ENCODE results near the gene TPM3. TPM values are rescaled to one million over a fixed set of nuclear protein-coding genes. Genes with fewer than 3 reads are reported as not detected.
A peak's percentile ranks its signal among the peaks of the same experiment; 100 is the strongest.

Gene TPM3
- total RNA-seq, 1 experiment from 2014 or later, result 545 TPM

DNA sequence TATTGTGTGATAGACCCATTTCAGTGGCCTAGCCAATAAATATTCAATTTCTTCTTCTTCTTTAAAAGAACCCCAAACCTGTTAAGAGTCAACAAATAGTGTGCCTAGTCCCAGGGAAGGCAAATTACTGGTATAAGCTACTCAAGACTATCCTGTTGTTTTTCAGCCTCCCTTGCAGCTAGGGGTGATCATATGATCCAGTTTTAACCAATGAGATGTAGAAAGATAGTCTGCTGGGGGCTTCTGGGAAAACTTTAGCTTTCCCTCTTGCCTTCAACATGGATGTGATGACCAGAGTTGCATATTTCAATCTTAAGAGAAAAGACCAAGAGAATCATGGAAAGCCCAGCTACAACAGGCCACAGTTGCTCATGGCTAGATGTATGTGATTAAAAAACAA, 32.3 kb downstream of the TPM3 start:
- no peaks in the 10 kb centered on the region for H3K27me3 ChIP-seq (ENCODE audit: control insufficient read depth, insufficient read depth, low read length)
- ChIA-PET CTCF (interaction anchor here (0.7 kb wide), 1 partner anchor 166 kb away, joined by 4 read pairs; no protein-coding TSS in a partner anchor), POLR2A (no interaction called here)
- BruUV-seq (replicated peaks), result no TSS peak
- TF ChIP-seq TCF7L2 (IDR thresholded peaks at IDR 0.05; ENCODE audit: low read depth, low read length) (no peak), POLR2AphosphoS5 (IDR thresholded peaks at IDR 0.05; ENCODE audit: low read depth, low read length) (no peak), CTCF (IDR thresholded peaks at IDR 0.05) (no peak)
- H3K4me3 ChIP-seq (ENCODE audit: low read depth in 2 of 2, low read length in 2 of 2), result no peak overlapping the region
- no peak for DNase-seq (ENCODE audit: low read depth, low spot score)
- no peak overlapping the region for H3K27ac ChIP-seq (ENCODE audit: low read length)
- in situ Hi-C loops (cut with HindIII; ENCODE audit: low pct_unique_long_range_greater_than_20kb, low sequenced_read_pairs), result no loop called here
- intact Hi-C loops (cut with micrococcal nuclease; ENCODE audit: unreplicated experiment), result no loop called here
- no peaks in the 10 kb centered on the region; the same call in 1 of the 2 replicates for H3K9me3 ChIP-seq (ENCODE audit: control insufficient read depth, insufficient read depth, low read depth, low read length)
- H3K36me3 ChIP-seq (ENCODE audit: control insufficient read depth, insufficient read depth, low read length), result peaks cover 40% of the 10 kb centered on the region
- ATAC-seq, result no peak
- H3K4me1 ChIP-seq (ENCODE audit: control insufficient read depth, insufficient read depth, low read length), result peaks cover 21% of the 10 kb centered on the region

- in situ Hi-C loops (cut with HindIII; ENCODE audit: low pct_unique_long_range_greater_than_20kb, low sequenced_read_pairs), result no loop called here
- no peak for TF ChIP-seq CTCF (IDR thresholded peaks at IDR 0.05)
- no peak for TF ChIP-seq TCF7L2 (IDR thresholded peaks at IDR 0.05; ENCODE audit: low read depth, low read length)
- peaks cover 31% of the 10 kb centered on the region for H3K36me3 ChIP-seq (ENCODE audit: control insufficient read depth, insufficient read depth, low read length)
- DNase-seq (ENCODE audit: low read depth, low spot score) (no peak), ATAC-seq (no peak)
- no peak overlapping the region for H3K4me3 ChIP-seq (ENCODE audit: low read depth in 2 of 2, low read length in 2 of 2)
- ChIA-PET CTCF (no interaction called here), POLR2A (interaction anchor here (0.6 kb wide), 1 partner anchor 302 kb away, joined by 3 read pairs; no protein-coding TSS in a partner anchor)
- BruUV-seq (replicated peaks), result no TSS peak
- intact Hi-C loops (cut with micrococcal nuclease; ENCODE audit: unreplicated experiment), result no loop called here
- peak overlapping the region; percentile 41 for H3K27ac ChIP-seq (ENCODE audit: low read length)
- no peaks in the 10 kb centered on the region for H3K27me3 ChIP-seq (ENCODE audit: control insufficient read depth, insufficient read depth, low read length)
- H3K9me3 ChIP-seq (ENCODE audit: control insufficient read depth, insufficient read depth, low read depth, low read length), result no peaks in the 10 kb centered on the region; the same call in 1 of the 2 replicates
- H3K4me1 ChIP-seq (ENCODE audit: control insufficient read depth, insufficient read depth, low read length), result peaks cover 21% of the 10 kb centered on the region
Observed at GRCh38 chr1:154158307-154159125, 33.4 kb downstream of the TPM3 start.

- ChIA-PET POLR2A (interaction anchor here (0.6 kb wide), 3 partner anchors 18 to 303 kb away, joined by 3 to 10 read pairs (median 3); no protein-coding TSS in a partner anchor), CTCF (interaction anchor here (1.1 kb wide), 1 partner anchor 21 kb away, joined by 5 read pairs; no protein-coding TSS in a partner anchor)
- Histone ChIP-seq H3K27ac (ENCODE audit: low read length) (peak overlapping the region; percentile 41), H3K9me3 (ENCODE audit: control insufficient read depth, insufficient read depth, low read depth, low read length) (no peaks in the 10 kb centered on the region; the same call in 1 of the 2 replicates), H3K4me1 (ENCODE audit: control insufficient read depth, insufficient read depth, low read length) (peaks cover 21% of the 10 kb centered on the region), H3K36me3 (ENCODE audit: control insufficient read depth, insufficient read depth, low read length) (peaks cover 27% of the 10 kb centered on the region), H3K4me3 (ENCODE audit: low read depth in 2 of 2, low read length in 2 of 2) (no peak overlapping the region), H3K27me3 (ENCODE audit: control insufficient read depth, insufficient read depth, low read length) (no peaks in the 10 kb centered on the region)
- no peak for ATAC-seq
- TF ChIP-seq, protein P1, sequence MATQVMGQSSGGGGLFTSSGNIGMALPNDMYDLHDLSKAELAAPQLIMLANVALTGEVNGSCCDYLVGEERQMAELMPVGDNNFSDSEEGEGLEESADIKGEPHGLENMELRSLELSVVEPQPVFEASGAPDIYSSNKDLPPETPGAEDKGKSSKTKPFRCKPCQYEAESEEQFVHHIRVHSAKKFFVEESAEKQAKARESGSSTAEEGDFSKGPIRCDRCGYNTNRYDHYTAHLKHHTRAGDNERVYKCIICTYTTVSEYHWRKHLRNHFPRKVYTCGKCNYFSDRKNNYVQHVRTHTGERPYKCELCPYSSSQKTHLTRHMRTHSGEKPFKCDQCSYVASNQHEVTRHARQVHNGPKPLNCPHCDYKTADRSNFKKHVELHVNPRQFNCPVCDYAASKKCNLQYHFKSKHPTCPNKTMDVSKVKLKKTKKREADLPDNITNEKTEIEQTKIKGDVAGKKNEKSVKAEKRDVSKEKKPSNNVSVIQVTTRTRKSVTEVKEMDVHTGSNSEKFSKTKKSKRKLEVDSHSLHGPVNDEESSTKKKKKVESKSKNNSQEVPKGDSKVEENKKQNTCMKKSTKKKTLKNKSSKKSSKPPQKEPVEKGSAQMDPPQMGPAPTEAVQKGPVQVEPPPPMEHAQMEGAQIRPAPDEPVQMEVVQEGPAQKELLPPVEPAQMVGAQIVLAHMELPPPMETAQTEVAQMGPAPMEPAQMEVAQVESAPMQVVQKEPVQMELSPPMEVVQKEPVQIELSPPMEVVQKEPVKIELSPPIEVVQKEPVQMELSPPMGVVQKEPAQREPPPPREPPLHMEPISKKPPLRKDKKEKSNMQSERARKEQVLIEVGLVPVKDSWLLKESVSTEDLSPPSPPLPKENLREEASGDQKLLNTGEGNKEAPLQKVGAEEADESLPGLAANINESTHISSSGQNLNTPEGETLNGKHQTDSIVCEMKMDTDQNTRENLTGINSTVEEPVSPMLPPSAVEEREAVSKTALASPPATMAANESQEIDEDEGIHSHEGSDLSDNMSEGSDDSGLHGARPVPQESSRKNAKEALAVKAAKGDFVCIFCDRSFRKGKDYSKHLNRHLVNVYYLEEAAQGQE (IDR thresholded peaks at IDR 0.05; ENCODE audit: insufficient read depth in 1 of 2, low read depth in 2 of 2, low read length in 1 of 2), result no peak
- TF ChIP-seq CTCF (IDR thresholded peaks at IDR 0.05) (no peak), POLR2AphosphoS5 (IDR thresholded peaks at IDR 0.05; ENCODE audit: low read depth, low read length) (no peak), SIN3A (IDR thresholded peaks at IDR 0.05; ENCODE audit: borderline replicate concordance, insufficient read depth, low read depth, low read length) (no peak), TCF7L2 (IDR thresholded peaks at IDR 0.05; ENCODE audit: low read depth, low read length) (no peak)
- no peak for DNase-seq (ENCODE audit: low read depth, low spot score)
- intact Hi-C loops (cut with micrococcal nuclease; ENCODE audit: unreplicated experiment) (no loop called here), in situ Hi-C loops (cut with HindIII; ENCODE audit: low pct_unique_long_range_greater_than_20kb, low sequenced_read_pairs) (no loop called here)
- BruUV-seq (replicated peaks), result no TSS peak
Observed at GRCh38 chr1:154157520-154158306, 34.2 kb downstream of the TPM3 start.
